HepG2 (cell line): ENCODE measurements around the gene HEXA. TPM values are rescaled to one million over a fixed set of nuclear protein-coding genes. Genes with fewer than 3 reads are reported as not detected.

Source experiments
- ATAC-seq: fragments of 200-7000 bp; cut with Tn5 transposase; 3 replicates; pipeline ENCODE4 v1.9.1; 2020; ENCODE audit warnings: mild to moderate bottlenecking, moderate library complexity
- BruUV-seq: library from RNA; stranded (reverse); fragments of 400-500 nt; replicated peaks from 2 replicates; lab custom pipeline; 2021; lab: Mats Ljungman, UMichigan
- CTCF ChIA-PET: fragments of 300-600 bp; formaldehyde crosslinking; extraction: SDS; loops from one replicate; lab custom pipeline; 2021; ENCODE audit warnings: low total read pairs, inconsistent platforms, low intra/inter-chr PET ratio; lab: Yijun Ruan, JAX
- POLR2A ChIA-PET: fragments of 350-600 bp; sonication (Branson Sonifier 250); formaldehyde crosslinking; loops from one replicate; lab custom pipeline; 2020; ENCODE audit warnings: antibody characterized with exemption, inconsistent platforms; lab: Yijun Ruan, JAX
- DNase-seq: peaks from one replicate; pipeline ENCODE4 v3.0.0-alpha.2; 2015; ENCODE audit warnings: low spot score
- FAIRE-seq: peaks from 3 replicates; lab custom pipeline; 2011; peaks lifted over from hg19 to GRCh38; lab: Jason Lieb, UNC
- H2AFZ ChIP-seq: one replicate; pipeline ENCODE4 v1.6.1; 2011; ENCODE audit warnings: low read length, inconsistent platforms
- H3K27ac ChIP-seq: fragments of 300-600 bp; 3 replicates; pipeline ENCODE4 v1.8.0; 2011; ENCODE audit warnings: mixed run types, mild to moderate bottlenecking, mixed read lengths, low read length, inconsistent platforms; ENCODE audit not compliant: insufficient read depth; ENCODE audit errors: extremely low read length
- H3K27me3 ChIP-seq, 2 experiments: fragments of 200-600 bp in 1 of 2; 2 replicates in 1 of 2; 3 replicates in 1 of 2; pipeline versions ENCODE4 v1.6.0 to v1.8.0; 2011; ENCODE audit warnings: low read length in 2 of 2, mild to moderate bottlenecking in 2 of 2, moderate library complexity in 2 of 2, inconsistent platforms in 1 of 2; ENCODE audit not compliant: insufficient read depth in 2 of 2, control insufficient read depth in 1 of 2
- H3K36me3 ChIP-seq, 2 experiments: fragments of 200-600 bp in 1 of 2; replicated peaks in 1 of 2; 2 replicates in 1 of 2; 3 replicates in 1 of 2; pipeline versions ENCODE4 v1.5.1 to v1.8.0; 2011; ENCODE audit warnings: low read length in 2 of 2, inconsistent platforms in 1 of 2; ENCODE audit not compliant: insufficient read depth in 2 of 2, control insufficient read depth in 1 of 2
- H3K4me1 ChIP-seq: 2 replicates; pipeline ENCODE4 v1.5.1; 2012; ENCODE audit warnings: low read length, inconsistent platforms; ENCODE audit not compliant: insufficient read depth
- H3K4me2 ChIP-seq: 2 replicates; pipeline ENCODE4 v1.6.0; 2011; ENCODE audit warnings: low read depth, low read length, inconsistent platforms
- H3K4me3 ChIP-seq, 3 experiments: fragments of 200-600 bp in 1 of 3; sonication (generic), shearing (Covaris generic) in 1 of 3; replicated peaks in 1 of 3; 2 replicates each; pipeline ENCODE4 v1.5.1; 2011 to 2016; ENCODE audit warnings: low read length in 3 of 3, inconsistent platforms in 2 of 3, low read depth in 2 of 3, mild to moderate bottlenecking in 2 of 3, control low read depth in 1 of 3, mixed read lengths in 1 of 3; ENCODE audit not compliant: insufficient read depth in 1 of 3
- H3K79me2 ChIP-seq: one replicate; pipeline ENCODE4 v1.6.1; 2011; ENCODE audit warnings: low read length, inconsistent platforms; ENCODE audit not compliant: insufficient read depth
- H3K9ac ChIP-seq: 2 replicates; pipeline ENCODE4 v1.6.0; 2011; ENCODE audit warnings: mild to moderate bottlenecking, low read depth, low read length, inconsistent platforms; ENCODE audit not compliant: insufficient read depth
- H3K9me3 ChIP-seq: 2 replicates; pipeline ENCODE4 v1.5.1; 2012; ENCODE audit warnings: mild to moderate bottlenecking, low read length
- H4K20me1 ChIP-seq: 2 replicates; pipeline ENCODE4 v1.6.0; 2011; ENCODE audit warnings: inconsistent platforms, mild to moderate bottlenecking, low read length, moderate library complexity; ENCODE audit not compliant: insufficient read depth
- AGO1 ChIP-seq: fragments of 200-400 bp; formaldehyde crosslinking; IDR thresholded peaks from 2 replicates; pipeline ENCODE4 v1.6.1; 2017; ENCODE audit warnings: mild to moderate bottlenecking, low read depth, low read length, moderate library complexity; ENCODE audit not compliant: poor library complexity, severe bottlenecking
- FOXJ3 ChIP-seq: sonication (generic); formaldehyde crosslinking; IDR thresholded peaks from 2 replicates; pipeline ENCODE4 v1.4.0; 2020; ENCODE audit warnings: missing genetic modification reagents, mild to moderate bottlenecking, borderline replicate concordance
- FOXO4 ChIP-seq: sonication (generic); formaldehyde crosslinking; conservative IDR thresholded peaks from 2 replicates; pipeline ENCODE4 v1.8.1; 2023; ENCODE audit warnings: missing genetic modification reagents
- HMGXB3 ChIP-seq: sonication (generic); formaldehyde crosslinking; IDR thresholded peaks from 2 replicates; pipeline ENCODE4 v1.4.0; 2020; ENCODE audit warnings: missing genetic modification reagents, borderline replicate concordance
- MZF1 ChIP-seq: sonication (generic); formaldehyde crosslinking; IDR thresholded peaks from 2 replicates; pipeline ENCODE4 v1.8.1; 2023; ENCODE audit warnings: mild to moderate bottlenecking, missing genetic modification reagents, borderline replicate concordance
- STAT6 ChIP-seq: sonication (generic); formaldehyde crosslinking; IDR thresholded peaks from 2 replicates; pipeline ENCODE4 v1.4.0; 2020; ENCODE audit warnings: missing genetic modification reagents, mild to moderate bottlenecking, borderline replicate concordance
- THAP7 ChIP-seq: sonication (generic); formaldehyde crosslinking; IDR thresholded peaks from 2 replicates; pipeline ENCODE4 v1.8.1; 2023; ENCODE audit warnings: mild to moderate bottlenecking, missing genetic modification reagents
- YEATS4 ChIP-seq: sonication (generic); formaldehyde crosslinking; IDR thresholded peaks from 2 replicates; pipeline ENCODE4 v1.4.0; 2020; ENCODE audit warnings: missing genetic modification reagents, borderline replicate concordance
- ZBTB14 ChIP-seq: sonication (generic); formaldehyde crosslinking; IDR thresholded peaks from 2 replicates; pipeline ENCODE4 v1.4.0; 2020; ENCODE audit warnings: missing genetic modification reagents
- ZNF17 ChIP-seq: sonication (generic); formaldehyde crosslinking; IDR thresholded peaks from 2 replicates; pipeline ENCODE4 v1.5.0; 2020; ENCODE audit warnings: mild to moderate bottlenecking, missing genetic modification reagents
- ZNF30 ChIP-seq: sonication (generic); formaldehyde crosslinking; IDR thresholded peaks from 2 replicates; pipeline ENCODE4 v1.5.0; 2020; ENCODE audit warnings: mild to moderate bottlenecking, missing genetic modification reagents
- ZNF615 ChIP-seq: sonication (generic); formaldehyde crosslinking; IDR thresholded peaks from 2 replicates; pipeline ENCODE4 v1.5.0; 2020; ENCODE audit warnings: mild to moderate bottlenecking, missing genetic modification reagents, borderline replicate concordance
- ZNF713 ChIP-seq: sonication (generic); formaldehyde crosslinking; IDR thresholded peaks from 2 replicates; pipeline ENCODE4 v1.4.0; 2020; ENCODE audit warnings: mild to moderate bottlenecking, missing genetic modification reagents
- WGBS: methylation state at CpG from one replicate; pipeline ENCODE4 v1.1.6; 2017; ENCODE audit warnings: low lambda C conversion rate; 5-methylcytosine and 5-hydroxymethylcytosine counted together
- in situ Hi-C: cut with HindIII; loops from 2 replicates; pipeline ENCODE4 v1.10.0; 2017; ENCODE audit warnings: low pct_unique_long_range_greater_than_20kb; ENCODE audit not compliant: extremely low pct_ligation_motif_present
- intact Hi-C: fragments of 100-400 bp; cut with micrococcal nuclease; formaldehyde crosslinking; loops from one replicate; pipeline ENCODE4 v1.10.0; 2022; ENCODE audit not compliant: unreplicated experiment
- polyA plus RNA-seq, 8 experiments: library from polyadenylated mRNA; depleted of rRNA in 3 of 8; stranded (reverse) in 7 of 8; unstranded in 1 of 8; fragments of >200 nt; fragmentation: Illumina TruSeq in 4 of 8; extraction: Trizol in 4 of 8; gene quantifications; 2 replicates each; pipeline versions ENCODE4 v1.2.1 to v1.2.3, GENCODE V29; 2011 to 2016; ENCODE audit warnings: low read depth in 4 of 8, missing spikeins in 1 of 8, mixed read lengths in 1 of 8; ENCODE audit not compliant: insufficient read depth in 1 of 8
- total RNA-seq, 5 experiments: library from RNA; depleted of rRNA; stranded (reverse); fragments of >200 nt; fragmentation: Illumina TruSeq; extraction: Trizol; gene quantifications; 2 replicates each; pipeline ENCODE4 v1.2.3, GENCODE V29; 2016; ENCODE audit warnings: low read depth in 1 of 5

The HEXA gene
- total and polyA plus RNA-seq, 2 of the 13 experiments (the other 11 are each of a cell fraction or from before 2014, with no cell fraction given), result 106 to 219 TPM

GRCh38 chr15:72375501-72375845 is 341 bp downstream of the HEXA start:
- BruUV-seq, result TSS peak; percentile 70
- ChIA-PET CTCF (no interaction called here), POLR2A (interaction anchor here (0.7 to 2.9 kb wide), 14 partner anchors 8 to 311 kb away, joined by 3 to 11 read pairs (median 4); partner anchors contain the start of genes ARIH1, BBS4, HIGD2B and TMEM202)
- Histone ChIP-seq H3K4me3 (peak overlapping the region; percentile 74 to 93 (median 93)), H3K79me2 (peaks cover 46% of the 10 kb centered on the region), H3K27ac (peak overlapping the region; percentile 84), H3K4me1 (peaks cover 33% of the 10 kb centered on the region), H4K20me1 (no peaks in the 10 kb centered on the region), H2AFZ (no peak overlapping the region), H3K9me3 (no peaks in the 10 kb centered on the region), H3K4me2 (peak overlapping the region; percentile 69), H3K9ac (peak overlapping the region; percentile 90), H3K36me3 (peaks cover 7 to 13% of the 10 kb centered on the region in 2 experiments), H3K27me3 (no peaks in the 10 kb centered on the region)
- DNase-seq, result no peak
- intact Hi-C loops (no loop called here), in situ Hi-C loops (no loop called here)
- TF ChIP-seq HMGXB3, result no peak
- peak; percentile 94; the same call in 1 of the 2 replicates for TF ChIP-seq FOXO4 (CRISPR knock-in tag)
- no peak for TF ChIP-seq FOXJ3 (CRISPR knock-in tag)
- TF ChIP-seq STAT6, result 0 out of 2 replicates have a peak, but pooled peaks have one; percentile 1
- TF ChIP-seq ZNF17 (CRISPR knock-in tag), result 0 out of 2 replicates have a peak, but pooled peaks have one; percentile 35
- TF ChIP-seq MZF1, result 0 out of 2 replicates have a peak, but pooled peaks have one; percentile 36
- no peak for TF ChIP-seq YEATS4 (CRISPR knock-in tag)
- TF ChIP-seq ZBTB14, result no peak
- TF ChIP-seq ZNF30, result 0 out of 2 replicates have a peak, but pooled peaks have one; percentile 11
- TF ChIP-seq ZNF713, result peak; percentile 17; the same call in 1 of the 2 replicates
- 0 out of 2 replicates have a peak, but pooled peaks have one; percentile 51 for TF ChIP-seq ZNF615 (CRISPR knock-in tag)
- no peak for TF ChIP-seq THAP7
- no peak for TF ChIP-seq AGO1
- no peak for FAIRE-seq
- WGBS, result 0% methylated on average over 2 of the region's 17 CpGs
- peak; percentile 79 for ATAC-seq
